Measurements from ENCODE around the gene EFHD2.

Gene EFHD2

GRCh38 chr1:15453734-15454133 lies 44.0 kb downstream of the EFHD2 start:
- TF ChIP-seq ZNF335 (tag by site-specific recombination; conservative IDR thresholded peaks at IDR 0.05), result peak; percentile 43; the same call in 1 of the 2 replicates
- TF ChIP-seq REST (tag by site-specific recombination; IDR thresholded peaks at IDR 0.05), result no peak
- no peaks in the 10 kb centered on the region for H3K36me3 ChIP-seq (ENCODE audit: control insufficient read depth in 2 of 2, insufficient read depth in 1 of 2, low read length in 2 of 2)

GRCh38 chr1:15454256-15454655 lies 44.6 kb downstream of the EFHD2 start:
- Histone ChIP-seq H3K9me3 (ENCODE audit: control insufficient read depth, insufficient read depth, low read depth, low read length) (no peaks in the 10 kb centered on the region), H3K36me3 (ENCODE audit: control insufficient read depth in 2 of 2, insufficient read depth in 1 of 2, low read length in 2 of 2) (no peaks in the 10 kb centered on the region), H3K27ac (ENCODE audit: extremely low read depth, low read depth, low read length) (no peak overlapping the region), H3K4me3 (ENCODE audit: low read depth, low read length) (no peak overlapping the region), H3K4me1 (ENCODE audit: control insufficient read depth, insufficient read depth, low read length) (no peaks in the 10 kb centered on the region)
- TF ChIP-seq ZNF777 (tag by site-specific recombination; IDR thresholded peaks at IDR 0.05; ENCODE audit: borderline replicate concordance) (no peak), ZNF239 (tag by site-specific recombination; IDR thresholded peaks at IDR 0.05) (no peak), ZBTB7A (tag by site-specific recombination; IDR thresholded peaks at IDR 0.05; ENCODE audit: low read depth) (no peak), ZNF600 (tag by site-specific recombination; IDR thresholded peaks at IDR 0.05) (peak; percentile 46; the same call in 1 of the 2 replicates), KLF9 (tag by site-specific recombination; IDR thresholded peaks at IDR 0.05; ENCODE audit: low read depth) (no peak)
- TF ChIP-seq, protein P1, sequence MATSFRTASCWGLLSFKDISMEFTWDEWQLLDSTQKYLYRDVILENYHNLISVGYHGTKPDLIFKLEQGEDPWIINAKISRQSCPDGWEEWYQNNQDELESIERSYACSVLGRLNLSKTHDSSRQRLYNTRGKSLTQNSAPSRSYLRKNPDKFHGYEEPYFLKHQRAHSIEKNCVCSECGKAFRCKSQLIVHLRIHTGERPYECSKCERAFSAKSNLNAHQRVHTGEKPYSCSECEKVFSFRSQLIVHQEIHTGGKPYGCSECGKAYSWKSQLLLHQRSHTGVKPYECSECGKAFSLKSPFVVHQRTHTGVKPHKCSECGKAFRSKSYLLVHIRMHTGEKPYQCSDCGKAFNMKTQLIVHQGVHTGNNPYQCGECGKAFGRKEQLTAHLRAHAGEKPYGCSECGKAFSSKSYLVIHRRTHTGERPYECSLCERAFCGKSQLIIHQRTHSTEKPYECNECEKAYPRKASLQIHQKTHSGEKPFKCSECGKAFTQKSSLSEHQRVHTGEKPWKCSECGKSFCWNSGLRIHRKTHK (tag by site-specific recombination; IDR thresholded peaks at IDR 0.05), result no peak
- CTCF ChIA-PET, result interaction anchor here (0.9 kb wide), 1 partner anchor 11 kb away, joined by 3 read pairs; no protein-coding TSS in a partner anchor
- POLR2A ChIA-PET, result no interaction called here

More at GRCh38 chr1:15453734-15454133, 44.0 kb downstream of the EFHD2 start:
- Histone ChIP-seq H3K4me3 (ENCODE audit: low read depth, low read length) (no peak overlapping the region), H3K27ac (ENCODE audit: extremely low read depth, low read depth, low read length) (no peak overlapping the region), H3K9me3 (ENCODE audit: control insufficient read depth, insufficient read depth, low read depth, low read length) (no peaks in the 10 kb centered on the region), H3K4me1 (ENCODE audit: control insufficient read depth, insufficient read depth, low read length) (no peaks in the 10 kb centered on the region)
- ChIA-PET CTCF (no interaction called here), POLR2A (no interaction called here)

GRCh38 chr1:15455522-15455921 lies 45.8 kb downstream of the EFHD2 start:
- TF ChIP-seq, protein P2, sequence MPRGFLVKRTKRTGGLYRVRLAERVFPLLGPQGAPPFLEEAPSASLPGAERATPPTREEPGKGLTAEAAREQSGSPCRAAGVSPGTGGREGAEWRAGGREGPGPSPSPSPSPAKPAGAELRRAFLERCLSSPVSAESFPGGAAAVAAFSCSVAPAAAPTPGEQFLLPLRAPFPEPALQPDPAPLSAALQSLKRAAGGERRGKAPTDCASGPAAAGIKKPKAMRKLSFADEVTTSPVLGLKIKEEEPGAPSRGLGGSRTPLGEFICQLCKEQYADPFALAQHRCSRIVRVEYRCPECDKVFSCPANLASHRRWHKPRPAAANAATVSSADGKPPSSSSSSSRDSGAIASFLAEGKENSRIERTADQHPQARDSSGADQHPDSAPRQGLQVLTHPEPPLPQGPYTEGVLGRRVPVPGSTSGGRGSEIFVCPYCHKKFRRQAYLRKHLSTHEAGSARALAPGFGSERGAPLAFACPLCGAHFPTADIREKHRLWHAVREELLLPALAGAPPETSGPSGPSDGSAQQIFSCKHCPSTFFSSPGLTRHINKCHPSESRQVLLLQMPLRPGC (tag by site-specific recombination; IDR thresholded peaks at IDR 0.05), result no peak
- TF ChIP-seq KLF7 (tag by site-specific recombination; IDR thresholded peaks at IDR 0.05; ENCODE audit: borderline replicate concordance), result no peak
- no peak for TF ChIP-seq ZNF626 (tag by site-specific recombination; IDR thresholded peaks at IDR 0.05)
- ChIA-PET CTCF (no interaction called here), POLR2A (no interaction called here)
- no peaks in the 10 kb centered on the region for H3K36me3 ChIP-seq (ENCODE audit: control insufficient read depth in 2 of 2, insufficient read depth in 1 of 2, low read length in 2 of 2)
- H3K4me3 ChIP-seq (ENCODE audit: low read depth, low read length), result no peak overlapping the region
- no peaks in the 10 kb centered on the region for H3K9me3 ChIP-seq (ENCODE audit: control insufficient read depth, insufficient read depth, low read depth, low read length)
- peaks cover 8% of the 10 kb centered on the region; the same call in 1 of the 2 replicates for H3K4me1 ChIP-seq (ENCODE audit: control insufficient read depth, insufficient read depth, low read length)
- H3K27ac ChIP-seq (ENCODE audit: extremely low read depth, low read depth, low read length), result no peak overlapping the region

Data from HEK293 (cell line).